HG02970 (cell line): Measurements from ENCODE around the gene KPNA4.
"Not testable (repeated sequence)": the region's sequence is repeated elsewhere in the genome, so short reads cannot be mapped to it uniquely, and the experiment has no call there.

ENCODE experiments used
- ATAC-seq: cut with Tn5 transposase; IDR thresholded peaks from one replicate; pipeline ENCODE4 v1.9.1; 2021; ENCODE audit warnings: mild to moderate bottlenecking, moderate library complexity, moderate number of reproducible peaks; ENCODE audit not compliant: unreplicated experiment, low FRiP score

The KPNA4 gene

DNA sequence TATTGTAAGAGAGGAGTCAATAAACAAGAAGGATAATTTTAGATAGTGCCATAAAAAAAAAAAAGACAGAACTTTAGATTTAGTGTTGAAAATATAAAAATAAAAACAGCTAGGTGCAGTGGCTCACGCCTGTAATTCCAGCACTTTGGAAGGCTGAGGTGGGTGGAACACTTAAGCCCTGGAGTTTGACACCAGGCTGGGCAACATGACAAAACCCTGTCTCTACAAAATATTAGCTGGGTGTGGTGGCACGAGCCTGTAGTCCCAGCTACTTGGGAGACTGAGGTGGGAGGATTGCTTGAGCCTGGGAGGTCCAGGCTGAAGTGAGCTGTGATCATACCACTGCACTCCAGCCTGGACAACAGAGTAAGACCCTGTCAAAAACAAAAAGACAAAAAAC, 49.0 kb downstream of the KPNA4 start:
- not testable (repeated sequence) for ATAC-seq

DNA sequence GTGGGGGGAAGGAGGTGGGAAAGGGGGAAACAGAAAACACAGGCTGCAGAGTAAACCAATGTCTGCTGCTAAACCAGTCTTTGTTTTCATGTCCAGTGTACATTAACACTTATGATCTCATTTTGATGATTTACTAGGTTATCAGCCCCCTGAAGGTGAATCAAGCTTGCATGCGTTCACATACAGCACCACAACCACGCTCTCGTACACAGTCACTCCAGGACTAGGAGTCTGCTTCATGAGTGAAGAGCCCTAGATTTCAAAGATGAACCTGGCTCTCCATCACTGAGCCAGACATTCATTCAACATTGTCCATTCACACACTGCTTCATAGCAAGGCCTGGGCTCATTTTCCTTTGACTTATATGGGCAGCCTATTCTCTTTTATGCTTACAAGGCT, 64.0 kb downstream of the KPNA4 start:
- no peak for ATAC-seq

DNA sequence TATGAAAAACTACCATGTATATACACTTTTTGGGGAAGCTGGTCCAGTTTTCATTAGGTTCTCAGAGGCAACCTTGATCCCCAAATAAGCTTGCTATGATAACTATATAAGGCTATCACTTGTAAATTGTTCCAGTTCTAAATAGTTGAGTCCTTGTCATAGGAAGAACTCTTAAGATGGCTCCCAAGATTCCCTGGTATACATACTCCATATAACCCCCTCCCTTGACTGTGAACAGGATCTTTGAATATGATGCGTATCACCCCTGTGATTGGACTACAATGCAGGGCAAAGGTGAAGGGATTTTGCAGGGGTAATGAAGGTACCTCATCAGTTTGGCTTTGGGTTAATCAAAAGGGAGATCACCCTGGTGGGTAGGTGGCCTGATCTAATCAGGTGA, 67.2 kb downstream of the KPNA4 start:
- no peak for ATAC-seq

DNA sequence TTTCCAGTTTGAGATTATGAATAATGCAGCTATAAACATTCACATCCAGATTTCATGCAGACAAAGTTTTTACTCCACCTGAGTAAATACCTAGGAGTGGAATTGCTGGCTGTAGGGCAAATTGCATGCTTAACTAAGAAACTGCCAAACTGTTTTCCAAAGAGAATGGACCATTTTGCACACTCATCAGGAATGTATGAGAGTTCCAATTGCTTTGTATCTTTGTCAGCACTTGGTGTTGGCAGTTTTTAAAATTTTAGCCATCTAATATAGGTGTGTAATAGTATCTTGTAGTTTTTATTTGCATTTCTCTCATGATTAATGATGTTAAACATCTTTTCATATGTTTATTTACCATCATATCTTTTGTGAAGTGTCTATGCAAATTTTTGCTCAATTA, 75.2 kb downstream of the KPNA4 start:
- ATAC-seq: no peak

DNA sequence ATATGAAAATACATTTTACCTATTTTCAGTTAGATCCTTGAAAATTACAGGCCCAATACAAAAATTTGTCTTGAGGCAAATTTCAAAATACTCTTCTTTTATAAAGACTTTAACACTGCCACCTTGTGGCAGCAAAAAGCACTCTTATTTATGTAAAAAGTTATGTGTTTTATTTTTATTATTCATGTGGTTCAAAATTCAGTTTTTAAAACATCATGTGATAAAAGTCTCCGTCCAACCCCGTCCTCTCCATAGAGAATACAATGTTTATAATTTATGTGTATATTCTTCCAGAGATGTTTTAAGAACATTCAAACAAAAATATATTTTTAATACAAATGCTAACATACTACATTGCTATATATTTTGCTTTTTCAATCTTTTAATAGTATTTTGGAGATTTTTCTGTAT, 78.9 kb downstream of the KPNA4 start:
- ATAC-seq: no peak

DNA sequence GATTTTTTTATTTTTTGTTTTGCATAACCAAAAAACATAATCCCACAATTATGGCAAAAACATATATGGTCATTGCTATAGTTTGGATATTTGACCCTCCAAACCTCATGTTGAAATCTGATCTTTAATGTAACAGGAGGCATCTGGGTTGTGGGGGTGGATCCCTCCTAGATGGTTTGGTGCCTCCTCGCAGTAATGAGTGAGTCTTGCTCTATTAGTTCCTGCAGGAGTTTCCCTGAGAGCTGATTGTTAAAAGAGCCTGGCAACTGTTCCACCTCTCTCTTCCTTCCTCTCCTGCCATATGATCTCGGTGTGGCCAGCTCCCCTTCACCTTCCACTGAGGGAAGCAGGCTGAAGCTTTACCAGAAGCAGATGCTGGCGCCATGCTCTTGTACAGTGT, 82.6 kb downstream of the KPNA4 start:
- ATAC-seq: no peak

DNA sequence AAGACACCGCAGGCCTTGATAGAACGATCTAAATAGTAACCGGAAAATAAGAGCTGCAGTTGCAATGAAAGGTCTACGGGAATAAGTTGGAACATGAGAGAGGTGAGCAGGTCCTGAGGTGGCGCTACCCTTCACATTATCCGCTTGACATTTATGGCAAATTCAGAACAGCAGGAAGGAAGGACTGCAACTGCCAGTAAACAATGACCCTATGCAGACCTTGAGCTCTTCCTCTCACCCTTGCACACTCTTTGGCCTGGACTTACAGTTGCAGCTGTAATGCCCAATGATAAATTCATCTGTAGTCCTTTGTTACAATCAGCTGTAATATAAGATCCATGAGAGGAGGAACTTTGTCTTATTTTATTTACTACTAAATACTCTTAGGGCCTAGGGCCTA, 83.5 kb downstream of the KPNA4 start:
- no peak for ATAC-seq

DNA sequence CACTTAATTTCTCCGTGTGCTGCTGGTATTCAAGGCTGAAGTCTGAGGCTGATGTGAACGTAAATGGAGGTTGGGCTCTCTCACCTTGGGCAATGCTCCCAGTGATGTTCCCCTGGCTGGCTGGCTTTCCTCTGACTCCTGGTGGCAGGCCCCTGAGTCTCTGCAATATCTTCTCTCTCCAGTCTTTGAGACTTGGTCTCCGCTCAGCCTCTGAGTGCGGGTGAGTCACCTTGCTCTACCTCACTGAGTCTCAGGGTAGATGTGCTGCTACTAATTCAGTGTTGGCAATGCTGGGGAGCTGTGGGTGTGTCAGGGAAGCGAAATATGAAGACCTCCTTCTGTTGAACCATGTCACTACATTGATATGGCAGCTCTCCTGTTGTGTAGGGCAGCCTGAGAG, 84.4 kb downstream of the KPNA4 start:
- ATAC-seq: no peak

DNA sequence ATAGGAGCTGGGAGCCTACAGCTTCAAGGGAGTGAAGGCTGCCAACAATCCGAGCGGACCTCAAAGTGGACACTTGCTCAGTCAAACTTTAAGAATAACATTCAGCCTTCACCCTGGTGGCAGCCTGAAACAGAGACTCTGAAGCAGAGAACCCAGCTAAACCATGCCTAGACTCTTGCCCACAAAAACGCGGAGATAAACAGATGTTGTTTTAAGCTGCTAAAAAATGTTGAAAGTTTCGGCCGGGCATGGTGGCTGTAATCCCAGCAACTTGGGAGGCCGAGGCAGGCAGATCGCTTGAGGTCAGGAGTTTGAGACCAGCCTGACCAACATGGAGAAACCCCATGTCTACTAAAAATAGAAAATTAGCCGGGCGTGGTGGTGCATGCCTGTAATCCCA, 86.0 kb downstream of the KPNA4 start:
- no peak for ATAC-seq

DNA sequence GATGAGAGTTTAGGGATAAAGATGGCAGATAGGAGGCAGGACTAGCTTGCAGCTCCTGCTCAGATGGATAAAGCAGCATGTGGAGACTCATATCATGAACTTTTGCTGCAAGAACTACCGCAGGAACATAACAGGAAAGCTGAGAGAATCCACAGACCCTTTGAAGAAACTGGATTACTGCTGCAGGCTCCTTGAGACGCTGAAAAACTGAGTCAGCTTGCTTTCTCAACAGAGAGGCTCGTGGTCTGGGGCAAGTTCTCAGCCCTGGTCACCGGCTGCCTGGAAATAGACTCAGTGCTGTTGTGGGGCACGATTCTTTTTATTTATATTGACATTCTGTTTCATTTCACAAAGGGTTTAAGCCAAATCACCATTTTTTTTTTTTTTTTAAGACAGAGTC, 87.0 kb downstream of the KPNA4 start:
- no peak for ATAC-seq

DNA sequence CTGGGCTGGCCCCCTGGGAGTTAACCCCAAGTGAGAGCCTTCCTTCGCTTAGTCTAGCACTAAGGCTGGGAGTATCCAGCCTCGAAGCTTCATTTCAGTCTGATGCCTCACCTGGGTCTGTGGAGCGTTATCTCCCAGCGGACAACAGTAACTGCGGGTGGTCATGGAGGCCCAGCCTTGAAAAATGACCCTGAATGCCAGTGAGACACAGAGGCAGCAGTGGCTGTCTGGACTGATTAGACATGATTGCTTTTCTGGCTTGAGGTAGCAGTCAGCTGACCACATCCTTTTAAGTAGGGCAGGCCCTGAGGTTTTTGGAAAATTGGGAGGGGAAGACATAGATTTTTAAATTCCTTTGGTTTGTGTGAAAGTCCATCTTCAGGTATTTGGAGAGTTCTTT, 87.6 kb downstream of the KPNA4 start:
- no peak for ATAC-seq

DNA sequence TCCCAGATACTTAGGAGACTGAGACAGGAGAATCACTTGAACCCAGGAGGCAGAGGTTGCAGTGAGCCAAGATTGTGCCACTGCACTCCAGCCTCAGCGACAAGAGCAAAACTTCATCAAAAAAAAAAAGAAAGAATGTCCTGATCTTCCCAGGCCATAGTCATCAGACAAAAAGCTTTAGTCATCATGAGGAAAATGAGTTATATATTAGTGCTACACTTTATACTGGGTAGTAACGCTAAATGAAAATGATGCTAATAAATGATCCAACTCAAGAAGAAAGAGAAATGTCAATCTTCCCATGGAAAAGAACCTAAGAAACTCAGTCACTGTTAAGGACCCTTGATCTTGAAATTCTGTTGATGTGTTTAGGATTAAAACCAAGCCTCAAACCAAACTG, 89.5 kb downstream of the KPNA4 start:
- ATAC-seq: no peak

DNA sequence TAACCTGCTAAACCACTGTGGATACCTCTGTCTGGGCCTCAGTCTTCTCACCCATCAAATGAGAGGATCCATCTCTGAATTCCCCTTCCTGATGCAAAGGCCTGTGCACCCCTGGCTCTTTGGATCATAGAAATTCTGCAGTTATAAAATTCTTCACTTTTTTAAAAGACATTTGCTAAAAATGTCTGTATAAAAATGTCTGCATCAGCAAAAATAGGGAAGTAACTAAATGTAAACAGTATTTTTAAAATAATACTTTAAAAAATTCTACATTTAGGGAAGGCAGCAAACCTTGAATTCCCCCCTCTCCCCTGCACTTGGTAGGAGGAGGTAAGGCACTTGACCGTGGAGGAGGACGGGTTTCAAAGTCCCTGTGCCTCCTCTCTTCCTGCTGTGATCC, 90.2 kb downstream of the KPNA4 start:
- no peak for ATAC-seq

DNA sequence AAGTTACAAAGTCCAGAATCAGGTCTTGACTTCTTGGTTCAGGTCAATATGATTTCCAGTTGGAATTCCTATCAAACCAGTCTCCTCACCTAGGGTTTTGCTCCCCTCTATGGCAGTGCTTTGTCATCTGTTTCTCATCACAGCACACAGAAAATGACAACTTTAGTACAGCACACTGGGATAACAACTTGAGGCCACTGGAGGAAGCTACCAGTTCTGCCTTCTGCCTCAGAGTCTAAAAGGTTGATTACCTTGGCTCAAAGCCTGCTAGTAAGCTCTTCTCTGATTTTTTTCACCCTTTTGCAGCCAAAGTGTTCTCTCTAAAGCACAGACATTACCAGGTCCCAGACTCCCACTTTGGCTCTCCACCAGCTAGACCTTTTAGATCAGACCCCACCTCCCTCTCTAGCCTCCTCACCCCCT, 90.9 kb downstream of the KPNA4 start:
- ATAC-seq: no peak

DNA sequence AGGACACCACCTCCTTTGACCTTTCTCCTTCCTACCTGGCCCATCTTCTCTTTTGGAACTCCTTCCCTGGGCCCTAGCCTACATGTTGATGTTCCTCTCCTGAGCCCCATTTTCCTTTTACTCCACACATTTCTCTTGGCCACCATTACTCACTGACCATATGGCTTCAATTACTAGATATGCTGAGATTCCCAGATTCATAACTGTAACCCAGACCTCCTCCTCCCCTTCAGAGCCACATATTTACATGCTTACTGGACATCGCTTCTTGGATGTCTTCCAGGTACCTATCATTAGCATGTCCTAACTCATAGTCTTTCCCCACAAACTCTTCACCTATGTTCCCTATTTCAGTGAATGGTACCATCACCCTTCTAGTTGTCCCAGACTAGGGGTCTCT, 91.4 kb downstream of the KPNA4 start:
- ATAC-seq: no peak

DNA sequence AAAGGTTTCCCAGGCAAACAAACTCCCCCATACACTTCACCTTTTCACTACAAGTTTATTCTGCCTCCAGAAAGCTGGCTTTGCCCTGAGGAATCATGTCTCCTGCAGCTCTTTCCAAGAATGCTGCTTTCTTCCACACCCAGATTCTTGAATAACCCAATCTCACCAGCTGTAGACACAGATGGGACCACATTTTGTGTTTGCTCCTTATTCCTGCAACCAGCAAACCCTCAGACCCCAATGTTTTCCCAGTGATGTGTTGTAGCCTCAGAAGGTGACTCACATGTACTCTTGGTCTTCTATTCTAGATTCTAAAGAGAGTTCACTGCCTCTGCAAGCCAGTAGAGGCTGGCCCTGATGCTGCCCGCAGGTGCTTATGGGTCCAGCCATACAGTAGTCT, 92.2 kb downstream of the KPNA4 start:
- ATAC-seq: no peak

DNA sequence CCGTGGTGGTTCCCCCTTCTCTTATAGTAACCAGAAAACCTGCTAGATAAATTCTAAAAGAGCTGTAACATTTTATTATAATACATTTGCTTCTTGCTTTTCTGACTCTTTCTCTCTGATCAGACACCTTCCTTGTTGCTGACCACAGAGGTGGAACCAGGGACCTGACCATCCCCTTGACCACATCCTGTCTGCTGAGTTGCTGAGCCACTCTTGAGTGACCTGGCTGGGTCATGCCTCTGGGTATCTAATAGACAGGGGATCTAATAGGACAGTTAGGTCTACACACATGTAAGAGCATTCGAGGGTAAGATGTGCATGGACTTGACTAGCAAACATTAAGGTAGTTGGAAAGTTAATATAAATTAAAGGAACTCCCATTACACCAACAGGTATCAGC, 93.0 kb downstream of the KPNA4 start:
- ATAC-seq: no peak

DNA sequence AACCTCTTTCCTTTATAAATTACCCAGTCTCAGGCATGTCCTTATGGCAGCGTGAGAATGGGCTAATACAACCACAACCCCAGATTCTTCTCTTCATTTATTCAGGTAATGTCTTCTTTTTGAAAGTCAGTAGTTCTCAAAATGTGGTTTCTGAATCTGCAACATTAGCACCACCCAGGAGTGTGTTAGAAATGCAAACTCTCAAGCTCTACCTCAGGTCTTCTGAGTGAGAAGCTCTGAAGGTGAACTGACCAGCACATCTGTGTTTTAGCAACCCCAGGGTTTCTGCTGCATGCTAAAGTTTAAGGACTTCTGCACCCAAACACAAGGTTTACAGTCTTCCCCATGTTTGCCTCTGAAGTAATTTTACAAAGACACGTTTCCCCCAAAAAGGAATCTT, 93.5 kb downstream of the KPNA4 start:
- no peak for ATAC-seq

DNA sequence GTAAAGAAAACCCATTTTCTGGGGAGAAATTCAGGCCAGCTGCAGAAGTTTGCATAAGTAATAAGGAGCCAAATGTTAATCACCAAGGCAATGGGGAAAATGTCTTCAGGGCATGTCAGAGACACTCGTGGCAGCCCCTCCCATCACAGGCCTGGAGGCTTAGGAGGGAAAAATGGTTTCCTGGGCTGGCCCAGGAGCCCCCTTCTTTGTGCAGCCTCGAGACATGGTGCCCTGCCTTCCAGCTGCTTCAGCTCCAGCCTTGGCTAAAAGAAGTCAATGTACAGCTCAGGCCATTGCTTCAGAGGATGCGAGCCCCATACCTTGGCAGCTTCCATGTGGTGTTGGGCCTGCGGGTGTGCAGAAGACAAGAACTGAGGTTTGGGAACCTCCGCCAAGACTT, 95.2 kb downstream of the KPNA4 start:
- ATAC-seq: no peak

DNA sequence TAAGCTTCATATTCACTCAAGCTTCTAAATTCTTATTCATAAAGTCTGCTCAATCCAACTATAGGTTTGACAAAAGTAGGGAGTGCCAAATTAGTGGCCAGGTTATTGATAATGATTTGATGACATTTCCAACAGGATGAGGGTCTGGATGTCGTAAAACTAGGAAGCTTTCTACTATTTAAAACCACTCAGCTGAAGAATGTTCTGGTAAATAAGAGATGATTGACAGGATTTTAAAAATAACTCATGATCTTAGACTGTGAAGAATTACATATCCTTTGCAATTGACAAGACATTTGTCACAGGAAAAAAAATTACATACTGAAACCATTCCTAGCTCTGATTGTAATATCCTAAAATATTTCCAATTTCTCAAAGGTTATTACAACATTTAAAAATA, 100.4 kb downstream of the KPNA4 start:
- ATAC-seq: no peak

DNA sequence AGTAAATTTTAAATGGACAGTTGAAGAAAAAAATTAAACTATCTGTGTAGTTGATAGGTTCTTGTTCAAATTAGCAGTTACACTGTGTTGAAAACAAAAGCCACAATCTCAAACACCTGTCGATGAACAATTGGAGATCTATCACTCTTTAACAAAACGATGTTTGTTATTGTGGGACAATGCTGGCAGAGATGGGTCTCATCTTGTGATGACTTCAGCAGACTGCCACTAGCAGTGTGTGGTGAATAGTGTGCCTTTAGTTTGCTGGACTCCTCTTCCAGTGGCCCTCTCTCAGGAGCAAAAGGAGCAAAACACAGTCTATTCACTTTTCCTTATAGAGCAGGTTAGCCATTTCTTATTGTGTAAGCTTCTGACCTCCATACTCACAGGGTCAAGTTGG, 101.0 kb downstream of the KPNA4 start:
- ATAC-seq: no peak

DNA sequence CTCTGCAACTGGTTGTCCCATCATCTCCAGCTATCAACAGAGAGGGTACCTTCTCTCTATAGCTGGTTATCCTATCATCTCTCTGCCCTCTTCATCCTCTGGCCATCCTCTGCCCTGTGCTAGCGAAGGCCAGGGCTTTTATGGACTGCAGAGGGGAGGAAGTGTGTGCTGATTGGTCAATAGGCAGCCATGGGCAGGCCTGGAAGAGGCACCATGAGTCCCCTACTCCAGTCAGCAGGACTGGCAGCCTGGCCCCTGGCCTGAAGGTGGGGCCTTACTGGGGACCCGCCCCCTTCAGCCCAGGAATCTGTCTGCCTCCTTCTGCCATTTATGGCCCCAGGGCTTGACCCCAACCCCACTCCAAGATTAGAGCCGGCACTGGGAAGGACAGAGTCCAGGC, 105.3 kb downstream of the KPNA4 start:
- no peak for ATAC-seq

DNA sequence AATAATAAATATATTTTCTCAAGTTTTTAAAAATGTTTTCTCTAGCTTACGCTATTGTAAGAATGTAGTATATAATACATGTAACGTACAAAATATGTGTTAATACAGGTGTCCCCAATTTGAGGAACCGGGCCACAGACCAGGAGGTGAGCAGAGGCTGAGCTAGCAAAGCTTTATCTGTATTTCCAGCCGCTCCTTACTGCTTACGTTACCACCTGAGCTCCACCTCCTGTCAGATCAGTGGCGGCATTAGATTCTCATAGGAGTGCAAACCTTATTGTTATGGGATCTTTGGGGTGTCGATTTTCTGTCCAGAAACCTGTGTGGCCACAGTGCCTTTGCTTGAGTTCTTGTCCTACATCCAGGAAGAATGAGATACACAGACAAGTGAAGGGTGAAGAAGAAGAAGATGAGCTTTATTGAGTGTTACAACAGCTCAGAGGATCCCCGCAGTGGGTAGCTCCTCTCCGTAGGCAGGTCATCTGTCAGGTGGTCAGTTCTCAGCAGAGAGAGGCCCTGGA, 105.9 kb downstream of the KPNA4 start:
- no peak for ATAC-seq
